Gastrocnemius medialis (tissue), 4 donors: ENCODE data around the gene ZRANB2.

ENCODE experiments used
- CTCF ChIP-seq, 5 experiments: fragments of 450-650 bp in 3 of 5; fragments of 200-600 bp in 2 of 5; sonication (generic) in 2 of 5; IDR thresholded peaks in 4 of 5; conservative IDR thresholded peaks in 1 of 5; 1 replicate in 4 of 5; 2 replicates in 1 of 5; pipeline ENCODE4 v1.5.1; 2016 to 2019; ENCODE audit warnings: antibody characterized with exemption in 5 of 5, mild to moderate bottlenecking in 3 of 5, moderate library complexity in 3 of 5
- POLR2A ChIP-seq, 2 donors: fragments of 450-650 bp; IDR thresholded peaks; one replicate each; pipeline ENCODE4 v1.6.1; 2017; ENCODE audit warnings: antibody characterized with exemption in 2 of 2, mild to moderate bottlenecking in 2 of 2, moderate library complexity in 2 of 2

- TF ChIP-seq CTCF (IDR thresholded peaks at IDR 0.05 in 4 of 5, conservative IDR thresholded peaks at IDR 0.05 in 1 of 5) = no peak
- no peak for TF ChIP-seq POLR2A (IDR thresholded peaks at IDR 0.05)
Measured at GRCh38 chr1:71015745-71016144, 65.1 kb downstream of the ZRANB2 start.
